ENCODE data around the gene YIPF2.

The YIPF2 gene

DNA sequence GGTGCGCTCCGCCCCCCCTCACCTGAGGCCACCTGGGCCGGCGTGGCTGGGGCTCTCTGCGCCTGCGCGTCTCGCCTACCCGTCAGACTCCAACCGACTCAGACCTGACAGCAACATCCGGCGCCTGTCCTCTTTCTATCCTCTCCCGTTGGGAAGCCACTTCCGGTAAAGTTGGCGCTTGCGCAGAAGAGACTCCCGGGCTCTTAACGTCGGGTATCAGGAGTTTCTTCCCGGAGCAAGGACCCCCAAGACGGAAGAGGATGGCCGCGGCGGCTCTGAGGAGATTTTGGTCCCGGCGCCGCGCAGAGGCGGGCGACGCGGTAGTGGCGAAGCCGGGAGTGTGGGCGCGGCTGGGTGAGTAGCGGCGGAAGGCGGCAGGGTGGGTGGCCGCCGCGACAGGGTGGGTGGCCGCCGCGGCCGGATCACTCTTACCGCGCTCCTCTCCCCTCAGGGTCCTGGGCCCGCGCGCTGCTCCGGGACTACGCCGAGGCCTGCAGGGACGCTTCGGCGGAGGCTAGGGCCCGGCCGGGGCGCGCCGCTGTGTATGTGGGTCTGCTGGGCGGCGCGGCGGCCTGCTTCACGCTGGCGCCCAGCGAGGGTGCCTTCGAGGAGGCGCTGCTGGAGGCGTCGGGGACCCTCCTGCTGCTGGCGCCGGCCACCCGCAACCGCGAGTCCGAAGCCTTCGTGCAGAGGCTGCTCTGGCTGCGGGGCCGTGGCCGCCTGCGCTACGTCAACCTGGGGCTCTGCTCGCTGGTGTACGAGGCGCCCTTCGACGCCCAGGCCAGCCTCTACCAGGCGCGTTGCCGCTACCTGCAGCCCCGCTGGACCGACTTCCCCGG, at the start of gene YIPF2, which contains the start of gene TIMM29:
Gene YIPF2 (minus strand): TSS at position 77 of the 839 bp plus-strand sequence. CDS start 229 bp downstream, outside the sequence.
Gene TIMM29 (plus strand): TSS at position 249 of the 839 bp plus-strand sequence. CDS start 12 bp downstream, at position 261.
- H3K27me3 Mint-ChIP-seq, result no peaks in the 10 kb centered on the region
- H3K4me3 Mint-ChIP-seq, result peak within 1 kb of the TSS; percentile 93
- H3K27ac Mint-ChIP-seq (ENCODE audit: low read depth), result peak within 1 kb of the TSS; percentile 91
- peaks cover 6% of the 10 kb centered on the region for H3K4me1 Mint-ChIP-seq
- ATAC-seq (replicated peaks; ENCODE audit: extremely low read depth, poor library complexity, severe bottlenecking) (peak; percentile 88), DNase-seq (ENCODE audit: low spot score in 2 of 2) (peak; percentile 78 to 86)
- no peaks in the 10 kb centered on the region for H3K9me3 Mint-ChIP-seq
- peaks cover 25% of the 10 kb centered on the region for H3K36me3 Mint-ChIP-seq (ENCODE audit: insufficient read depth)

DNA sequence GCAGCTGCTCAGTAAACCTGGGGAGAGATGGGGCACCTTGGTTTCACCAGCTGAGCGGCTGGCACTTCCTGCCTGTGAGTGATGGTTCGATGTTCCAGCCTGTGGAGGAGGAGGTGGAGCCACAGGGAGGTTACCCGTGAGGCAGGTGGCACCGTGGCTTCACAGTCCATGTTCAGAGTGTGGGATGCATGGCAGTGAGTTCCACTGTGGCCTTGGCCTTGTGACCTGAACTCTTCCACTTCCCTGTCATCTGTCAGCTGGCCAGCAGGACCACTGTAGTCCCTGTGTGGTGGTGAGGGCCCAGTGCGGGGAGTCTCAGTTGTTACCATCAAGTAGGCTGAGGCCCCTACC, 49.3 kb upstream of the YIPF2 start:
- Mint-ChIP-seq H3K27ac (ENCODE audit: low read depth) (peak overlapping the region; percentile 13), H3K4me1 (peaks cover 30% of the 10 kb centered on the region), H3K9me3 (no peaks in the 10 kb centered on the region), H3K27me3 (no peaks in the 10 kb centered on the region), H3K4me3 (no peak overlapping the region), H3K36me3 (ENCODE audit: insufficient read depth) (no peaks in the 10 kb centered on the region)
- no peak for DNase-seq (ENCODE audit: low spot score in 2 of 2)
- no peak for ATAC-seq (replicated peaks; ENCODE audit: extremely low read depth, poor library complexity, severe bottlenecking)

DNA sequence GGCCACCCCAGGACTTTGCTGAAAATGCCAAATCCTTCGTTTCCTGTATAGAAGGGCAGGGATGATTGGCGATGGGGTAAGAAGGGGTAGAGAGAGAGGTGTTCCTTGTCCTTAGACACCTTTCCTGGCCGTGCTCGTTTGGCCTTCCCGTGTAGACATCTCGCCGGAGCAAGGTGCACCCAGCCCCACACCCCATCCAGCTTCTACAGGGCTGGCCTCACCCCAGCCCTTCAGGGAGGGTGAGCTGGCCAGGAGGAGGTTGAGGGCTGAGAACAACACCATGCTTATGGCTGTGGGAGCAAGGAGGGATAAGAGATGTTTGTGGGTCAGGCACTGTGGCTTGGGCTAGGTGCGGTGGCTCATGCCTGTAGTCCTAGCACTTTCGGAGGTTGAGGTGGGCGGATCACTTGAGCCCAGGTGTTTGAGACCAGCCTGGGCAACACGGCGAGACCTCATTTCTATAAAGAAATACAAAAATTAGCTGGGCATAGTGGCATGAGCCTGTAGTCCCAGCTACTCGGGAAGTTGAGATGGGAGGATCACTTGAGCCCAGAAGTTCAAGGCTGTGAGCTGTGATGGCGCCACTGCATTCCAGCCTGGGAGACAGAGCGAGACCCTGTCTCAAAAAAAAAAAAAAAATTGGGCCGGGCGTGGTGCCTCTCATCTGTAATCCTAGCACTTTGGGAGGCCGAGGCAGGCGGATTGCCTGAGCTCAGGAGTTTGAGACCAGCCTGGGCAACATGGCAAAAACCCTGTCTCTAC, 47.9 kb upstream of the YIPF2 start:
- Mint-ChIP-seq H3K27ac (ENCODE audit: low read depth) (peak overlapping the region; percentile 73), H3K4me1 (peaks cover 30% of the 10 kb centered on the region), H3K27me3 (no peaks in the 10 kb centered on the region), H3K4me3 (no peak overlapping the region), H3K36me3 (ENCODE audit: insufficient read depth) (no peaks in the 10 kb centered on the region), H3K9me3 (no peaks in the 10 kb centered on the region)
- no peak for ATAC-seq (replicated peaks; ENCODE audit: extremely low read depth, poor library complexity, severe bottlenecking)
- DNase-seq (ENCODE audit: low spot score in 2 of 2), result no peak

DNA sequence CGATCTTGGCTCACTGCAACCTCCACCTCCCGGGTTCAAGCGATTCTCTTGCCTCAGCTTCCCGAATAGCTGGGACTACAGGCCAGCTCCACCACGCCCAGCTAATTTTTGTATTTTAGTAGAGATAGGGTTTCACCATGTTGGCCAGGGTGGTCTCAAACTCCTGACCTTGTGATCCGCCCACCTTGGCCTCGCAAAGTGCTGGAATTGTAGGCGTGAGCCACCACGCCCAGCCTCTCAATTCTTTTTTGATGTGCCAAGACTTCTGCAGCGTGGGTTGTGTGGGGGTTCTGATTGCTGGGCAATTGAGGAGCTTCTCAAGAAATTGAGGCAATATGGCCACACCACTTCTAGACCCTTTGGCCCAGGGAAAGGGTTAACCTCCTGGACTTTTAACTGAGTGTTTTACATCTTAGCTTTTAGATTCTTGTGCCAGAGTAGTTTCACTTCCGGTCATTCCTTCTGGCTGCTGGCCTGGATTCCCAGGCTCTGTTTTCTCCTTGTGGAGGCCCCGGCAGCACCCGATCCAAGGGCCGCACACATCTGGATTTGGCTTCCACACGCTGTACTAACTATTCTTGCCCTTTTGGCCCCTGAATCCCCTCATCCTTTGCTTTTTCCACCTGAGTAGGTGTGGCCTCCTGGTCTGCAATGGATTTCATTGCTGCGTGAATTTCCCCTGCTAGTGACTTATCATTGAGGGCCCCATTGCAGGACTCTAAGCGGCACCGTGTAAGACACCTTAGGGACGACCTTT, 47.1 kb upstream of the YIPF2 start:
- H3K9me3 Mint-ChIP-seq, result no peaks in the 10 kb centered on the region
- ATAC-seq (replicated peaks; ENCODE audit: extremely low read depth, poor library complexity, severe bottlenecking) (no peak), DNase-seq (ENCODE audit: low spot score in 2 of 2) (no peak)
- no peaks in the 10 kb centered on the region for H3K27me3 Mint-ChIP-seq
- no peak overlapping the region for H3K4me3 Mint-ChIP-seq
- H3K36me3 Mint-ChIP-seq (ENCODE audit: insufficient read depth), result no peaks in the 10 kb centered on the region
- H3K4me1 Mint-ChIP-seq, result peaks cover 35% of the 10 kb centered on the region
- H3K27ac Mint-ChIP-seq (ENCODE audit: low read depth), result peak overlapping the region; percentile 73

DNA sequence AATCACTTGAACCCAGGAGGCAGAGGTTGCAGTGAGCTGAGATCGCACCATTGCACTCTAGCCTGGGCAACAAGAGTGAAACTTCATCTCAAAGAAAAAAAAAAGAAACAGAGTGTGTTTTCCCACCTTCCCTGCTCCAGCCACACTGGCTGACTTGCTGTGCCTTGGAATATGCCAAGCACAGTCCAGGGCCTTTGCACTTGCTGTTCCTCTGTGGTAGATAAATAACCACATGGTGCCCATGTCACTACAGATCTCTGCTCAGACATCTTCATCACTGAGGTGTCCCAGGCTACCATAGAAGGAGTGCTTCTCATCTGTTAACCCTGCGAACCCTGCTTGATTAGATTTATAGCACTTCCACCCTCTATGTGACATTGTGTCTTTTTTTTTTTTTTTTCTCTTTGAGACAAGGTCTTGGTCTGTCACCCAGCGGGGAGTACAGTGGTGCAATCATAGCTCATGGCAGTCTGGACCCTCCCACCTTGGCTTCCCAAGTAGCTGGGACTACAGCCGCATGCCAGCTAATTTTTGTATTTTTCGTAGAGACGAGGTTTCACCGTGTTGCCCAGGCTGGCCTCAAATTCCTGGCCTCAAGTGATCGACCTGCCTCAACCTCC, 42.8 kb upstream of the YIPF2 start:
- H3K9me3 Mint-ChIP-seq, result no peaks in the 10 kb centered on the region
- H3K27me3 Mint-ChIP-seq, result no peaks in the 10 kb centered on the region
- no peak for ATAC-seq (replicated peaks; ENCODE audit: extremely low read depth, poor library complexity, severe bottlenecking)
- peaks cover 34% of the 10 kb centered on the region for H3K4me1 Mint-ChIP-seq
- H3K4me3 Mint-ChIP-seq, result no peak overlapping the region
- H3K36me3 Mint-ChIP-seq (ENCODE audit: insufficient read depth), result peaks cover 8% of the 10 kb centered on the region
- no peak overlapping the region for H3K27ac Mint-ChIP-seq (ENCODE audit: low read depth)
- no peak for DNase-seq (ENCODE audit: low spot score in 2 of 2)

DNA sequence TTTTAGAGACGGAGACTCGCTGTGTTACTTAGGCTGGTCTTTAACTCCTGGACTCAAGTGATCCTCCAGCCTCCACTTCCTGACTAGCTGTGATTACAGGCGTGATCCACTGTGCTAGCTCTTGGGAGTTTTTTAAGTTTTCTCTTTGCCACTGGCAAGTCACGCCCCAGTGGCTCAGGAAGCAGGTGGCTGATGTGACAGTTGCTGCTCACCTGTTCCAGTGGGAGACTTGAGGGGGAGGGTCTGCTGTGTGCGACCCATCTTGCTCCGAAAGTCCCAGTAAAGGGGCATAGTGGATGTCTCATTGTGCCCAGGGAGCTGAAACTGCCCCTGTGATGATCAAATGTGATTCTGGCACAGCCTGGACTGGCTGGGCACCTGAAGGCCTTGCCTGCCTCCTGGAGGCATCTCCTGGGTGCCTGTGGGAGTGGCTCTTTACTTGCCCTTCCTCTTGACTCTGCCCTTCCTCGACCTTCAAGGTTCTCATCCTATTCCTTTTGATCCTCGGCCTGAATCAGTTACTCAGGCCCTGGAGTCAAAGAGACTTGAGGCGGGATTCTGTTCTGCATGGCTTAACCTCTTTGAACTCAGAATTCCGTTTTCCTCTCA, 40.2 kb upstream of the YIPF2 start:
- ATAC-seq (replicated peaks; ENCODE audit: extremely low read depth, poor library complexity, severe bottlenecking) (no peak), DNase-seq (ENCODE audit: low spot score in 2 of 2) (no peak)
- Mint-ChIP-seq H3K27me3 (no peaks in the 10 kb centered on the region), H3K27ac (ENCODE audit: low read depth) (no peak overlapping the region), H3K9me3 (no peaks in the 10 kb centered on the region), H3K36me3 (ENCODE audit: insufficient read depth) (peaks cover 12% of the 10 kb centered on the region), H3K4me3 (no peak overlapping the region), H3K4me1 (peaks cover 31% of the 10 kb centered on the region)

DNA sequence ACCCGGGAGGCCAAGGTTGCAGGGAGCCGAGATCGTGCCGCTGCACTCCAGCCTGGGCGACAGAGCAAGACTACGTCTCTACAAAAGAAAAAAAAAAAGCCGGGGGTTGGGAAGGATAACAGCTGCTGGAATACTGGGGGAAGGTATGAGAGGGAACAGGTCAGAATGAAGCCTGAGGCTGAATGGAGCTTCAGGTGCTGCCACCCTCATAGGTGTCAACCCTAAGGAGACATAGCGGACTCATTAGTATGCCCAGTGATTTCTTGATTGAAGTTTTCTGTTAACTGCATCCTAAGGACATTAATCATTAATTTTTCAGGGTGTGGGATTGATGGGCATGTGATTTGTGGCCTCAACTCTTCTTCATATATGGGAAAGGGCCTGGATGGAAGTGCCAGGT, 38.4 kb upstream of the YIPF2 start:
- ATAC-seq (replicated peaks; ENCODE audit: extremely low read depth, poor library complexity, severe bottlenecking), result no peak
- Mint-ChIP-seq H3K9me3 (no peaks in the 10 kb centered on the region), H3K27ac (ENCODE audit: low read depth) (no peak overlapping the region), H3K4me1 (peaks cover 50% of the 10 kb centered on the region), H3K4me3 (no peak overlapping the region), H3K36me3 (ENCODE audit: insufficient read depth) (peaks cover 21% of the 10 kb centered on the region), H3K27me3 (no peaks in the 10 kb centered on the region)
- DNase-seq (ENCODE audit: low spot score in 2 of 2), result no peak

DNA sequence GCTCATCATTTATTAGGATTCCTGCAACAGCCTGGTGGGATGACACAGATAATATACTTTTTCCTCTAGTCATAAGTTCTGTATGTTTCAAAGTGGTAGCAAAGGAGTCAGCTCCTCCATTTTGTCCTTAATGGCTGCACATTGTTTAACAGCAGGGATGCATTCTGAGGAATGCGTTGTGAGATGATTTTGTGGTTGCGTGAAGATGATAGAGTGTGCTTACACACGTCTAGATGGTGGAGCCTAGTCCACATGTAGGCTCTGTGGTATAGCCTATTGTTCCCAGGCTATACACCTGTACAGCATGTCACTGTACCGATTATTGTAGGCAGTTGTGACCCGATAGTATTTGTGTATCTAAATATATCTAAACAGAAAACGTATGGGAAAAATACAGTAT, 37.0 kb upstream of the YIPF2 start:
- Mint-ChIP-seq H3K4me1 (peaks cover 48% of the 10 kb centered on the region), H3K4me3 (no peak overlapping the region), H3K36me3 (ENCODE audit: insufficient read depth) (peaks cover 26% of the 10 kb centered on the region), H3K27me3 (no peaks in the 10 kb centered on the region), H3K9me3 (no peaks in the 10 kb centered on the region), H3K27ac (ENCODE audit: low read depth) (peak overlapping the region; percentile 51)
- DNase-seq (ENCODE audit: low spot score in 2 of 2) (no peak), ATAC-seq (replicated peaks; ENCODE audit: extremely low read depth, poor library complexity, severe bottlenecking) (no peak)

DNA sequence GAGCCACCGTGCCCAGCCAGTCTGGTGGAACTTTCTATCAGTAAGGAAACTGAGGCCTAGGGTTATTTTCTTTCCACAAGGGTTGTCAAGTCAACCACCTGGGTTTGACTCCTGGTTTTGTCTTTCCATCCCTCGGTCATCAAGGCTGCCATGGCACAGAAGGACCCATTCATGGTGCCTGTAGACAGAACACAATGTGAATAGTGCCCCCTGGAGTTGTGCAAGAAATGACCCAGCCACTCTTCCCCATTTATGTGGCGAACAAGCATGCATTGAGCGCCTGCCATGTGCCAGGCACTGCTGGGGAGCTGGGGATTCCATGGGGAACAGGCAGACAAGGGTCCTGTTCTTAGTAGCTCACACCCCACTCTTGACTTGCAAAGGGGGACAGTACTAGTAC, 36.5 kb upstream of the YIPF2 start:
- H3K4me3 Mint-ChIP-seq, result no peak overlapping the region
- no peaks in the 10 kb centered on the region for H3K27me3 Mint-ChIP-seq
- ATAC-seq (replicated peaks; ENCODE audit: extremely low read depth, poor library complexity, severe bottlenecking) (no peak), DNase-seq (ENCODE audit: low spot score in 2 of 2) (no peak)
- no peaks in the 10 kb centered on the region for H3K9me3 Mint-ChIP-seq
- H3K4me1 Mint-ChIP-seq, result peaks cover 51% of the 10 kb centered on the region
- H3K27ac Mint-ChIP-seq (ENCODE audit: low read depth), result no peak overlapping the region
- H3K36me3 Mint-ChIP-seq (ENCODE audit: insufficient read depth), result peaks cover 31% of the 10 kb centered on the region

DNA sequence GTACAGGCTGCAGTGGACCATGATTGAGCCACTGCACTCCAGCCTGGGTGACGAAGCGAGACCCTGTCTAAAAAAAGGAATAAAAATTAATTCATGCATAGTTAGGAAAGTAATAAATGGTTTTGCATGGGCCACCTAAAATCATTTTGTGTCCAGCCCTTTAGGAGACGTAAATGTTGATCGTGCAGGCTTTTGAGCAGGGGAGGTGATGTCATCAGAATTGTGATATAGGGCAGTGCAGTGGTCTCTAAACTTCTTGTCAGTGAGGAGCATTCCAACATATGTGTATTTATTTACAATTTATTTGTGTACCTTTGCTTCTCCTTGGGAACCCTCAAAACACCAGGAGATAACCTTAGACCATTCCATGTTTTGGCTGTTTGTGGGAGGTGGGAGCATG, 35.4 kb upstream of the YIPF2 start:
- Mint-ChIP-seq H3K9me3 (no peaks in the 10 kb centered on the region), H3K36me3 (ENCODE audit: insufficient read depth) (peaks cover 29% of the 10 kb centered on the region), H3K27ac (ENCODE audit: low read depth) (peak overlapping the region; percentile 92), H3K27me3 (no peaks in the 10 kb centered on the region), H3K4me1 (peaks cover 51% of the 10 kb centered on the region), H3K4me3 (peak overlapping the region; percentile 82)
- DNase-seq (ENCODE audit: low spot score in 2 of 2) (no peak), ATAC-seq (replicated peaks; ENCODE audit: extremely low read depth, poor library complexity, severe bottlenecking) (no peak)

DNA sequence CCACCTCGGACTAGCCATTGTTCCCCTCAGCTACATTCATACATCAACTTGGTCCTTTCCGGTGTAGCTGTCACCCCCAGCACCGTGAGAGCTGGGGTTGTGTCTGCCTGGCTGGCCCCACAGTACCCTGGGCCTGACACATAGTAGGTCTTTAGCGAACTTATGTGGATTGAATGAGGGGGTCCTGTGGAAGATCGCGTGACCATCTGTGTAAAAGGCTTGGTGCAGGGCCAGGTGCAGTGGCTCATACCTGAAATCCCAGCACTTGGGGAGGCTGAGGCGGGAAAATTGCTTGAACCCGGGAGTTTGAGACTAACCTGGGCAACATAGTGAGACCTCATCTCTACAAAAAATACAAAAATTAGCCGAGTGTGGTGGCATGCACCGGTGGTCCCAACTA, 34.4 kb upstream of the YIPF2 start:
- no peak for DNase-seq (ENCODE audit: low spot score in 2 of 2)
- Mint-ChIP-seq H3K4me3 (peak overlapping the region; percentile 82), H3K9me3 (no peaks in the 10 kb centered on the region), H3K27me3 (no peaks in the 10 kb centered on the region), H3K36me3 (ENCODE audit: insufficient read depth) (peaks cover 28% of the 10 kb centered on the region), H3K27ac (ENCODE audit: low read depth) (peak overlapping the region; percentile 92), H3K4me1 (peaks cover 51% of the 10 kb centered on the region)
- ATAC-seq (replicated peaks; ENCODE audit: extremely low read depth, poor library complexity, severe bottlenecking), result no peak
